AG04450 (cell line): ENCODE measurements around the gene MYO1F. TPM values are rescaled to one million over a fixed set of nuclear protein-coding genes. Genes with fewer than 3 reads are reported as not detected.

ENCODE experiments used
- CTCF ChIA-PET: fragments of 300-600, 350-600 bp; formaldehyde crosslinking; extraction: SDS; loops from one replicate; lab custom pipeline; 2022; ENCODE audit warnings: antibody characterized with exemption, inconsistent platforms; lab: Charles Lee
- POLR2A ChIA-PET: fragments of 350-600 bp; formaldehyde crosslinking; extraction: SDS; loops from one replicate; lab custom pipeline; 2021; ENCODE audit warnings: antibody characterized with exemption, inconsistent platforms; lab: Yijun Ruan, JAX
- DNase-seq: peaks from one replicate; pipeline ENCODE4 v3.0.0-alpha.2; 2011; ENCODE audit warnings: low read depth, low spot score
- H3K27ac ChIP-seq: one replicate; pipeline ENCODE4 v1.5.1; 2012; ENCODE audit warnings: low read depth, low read length, control low read depth
- H3K27me3 ChIP-seq: one replicate; pipeline ENCODE4 v1.6.0; 2012; ENCODE audit warnings: low read length; ENCODE audit not compliant: control insufficient read depth, insufficient read depth
- H3K4me3 ChIP-seq: 2 replicates; pipeline ENCODE4 v1.5.1; 2011; ENCODE audit warnings: mild to moderate bottlenecking, low read depth, low read length, control low read depth
- H3K9me3 ChIP-seq: 2 replicates; pipeline ENCODE4 v1.5.1; 2012; ENCODE audit warnings: low read length; ENCODE audit not compliant: control insufficient read depth, insufficient read depth
- polyA plus RNA-seq: library from polyadenylated mRNA; depleted of rRNA; stranded (reverse); fragments of >200 nt; gene quantifications from 2 replicates; pipeline ENCODE4 v1.2.3, GENCODE V29; 2011
- TF ChIP-seq, protein P1 (sequence below): IDR thresholded peaks from 2 replicates; pipeline ENCODE4 v1.5.1; 2011; ENCODE audit warnings: low read depth, low read length, control low read depth, inconsistent platforms

Gene MYO1F
- polyA plus RNA-seq, 1 experiment, result 0.10 TPM

DNA sequence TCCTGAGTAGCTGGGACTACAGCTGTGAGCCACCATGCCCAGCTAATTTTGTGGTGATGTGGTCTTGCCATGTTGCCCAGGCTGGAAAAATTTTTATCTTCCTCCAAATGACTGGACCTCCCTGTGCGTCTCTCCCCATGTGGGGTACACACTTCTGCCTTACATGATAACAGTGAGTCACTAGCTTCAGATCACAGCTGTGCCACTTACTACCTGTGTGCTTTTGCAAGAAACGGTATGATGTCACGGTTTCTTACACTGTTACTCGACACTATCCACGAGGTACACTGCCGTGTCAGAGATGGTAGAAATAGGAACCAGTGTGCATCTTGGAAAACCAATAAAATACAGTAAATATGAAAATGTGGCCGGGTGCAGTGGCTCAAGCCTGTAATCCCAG, 45.8 kb downstream of the MYO1F start:
- ChIA-PET CTCF (interaction anchor here (1.1 to 2.0 kb wide), 2 partner anchors 49 to 118 kb away, joined by 4 to 11 read pairs; partner anchors contain the start of gene MARCHF2), POLR2A (no interaction called here)
- no peak for DNase-seq
- Histone ChIP-seq H3K27ac (no peak overlapping the region), H3K4me3 (no peak overlapping the region), H3K9me3 (peaks cover 5% of the 10 kb centered on the region; the same call in 1 of the 2 replicates), H3K27me3 (no peaks in the 10 kb centered on the region)
- TF ChIP-seq, protein P1, sequence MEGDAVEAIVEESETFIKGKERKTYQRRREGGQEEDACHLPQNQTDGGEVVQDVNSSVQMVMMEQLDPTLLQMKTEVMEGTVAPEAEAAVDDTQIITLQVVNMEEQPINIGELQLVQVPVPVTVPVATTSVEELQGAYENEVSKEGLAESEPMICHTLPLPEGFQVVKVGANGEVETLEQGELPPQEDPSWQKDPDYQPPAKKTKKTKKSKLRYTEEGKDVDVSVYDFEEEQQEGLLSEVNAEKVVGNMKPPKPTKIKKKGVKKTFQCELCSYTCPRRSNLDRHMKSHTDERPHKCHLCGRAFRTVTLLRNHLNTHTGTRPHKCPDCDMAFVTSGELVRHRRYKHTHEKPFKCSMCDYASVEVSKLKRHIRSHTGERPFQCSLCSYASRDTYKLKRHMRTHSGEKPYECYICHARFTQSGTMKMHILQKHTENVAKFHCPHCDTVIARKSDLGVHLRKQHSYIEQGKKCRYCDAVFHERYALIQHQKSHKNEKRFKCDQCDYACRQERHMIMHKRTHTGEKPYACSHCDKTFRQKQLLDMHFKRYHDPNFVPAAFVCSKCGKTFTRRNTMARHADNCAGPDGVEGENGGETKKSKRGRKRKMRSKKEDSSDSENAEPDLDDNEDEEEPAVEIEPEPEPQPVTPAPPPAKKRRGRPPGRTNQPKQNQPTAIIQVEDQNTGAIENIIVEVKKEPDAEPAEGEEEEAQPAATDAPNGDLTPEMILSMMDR, result no peak

DNA sequence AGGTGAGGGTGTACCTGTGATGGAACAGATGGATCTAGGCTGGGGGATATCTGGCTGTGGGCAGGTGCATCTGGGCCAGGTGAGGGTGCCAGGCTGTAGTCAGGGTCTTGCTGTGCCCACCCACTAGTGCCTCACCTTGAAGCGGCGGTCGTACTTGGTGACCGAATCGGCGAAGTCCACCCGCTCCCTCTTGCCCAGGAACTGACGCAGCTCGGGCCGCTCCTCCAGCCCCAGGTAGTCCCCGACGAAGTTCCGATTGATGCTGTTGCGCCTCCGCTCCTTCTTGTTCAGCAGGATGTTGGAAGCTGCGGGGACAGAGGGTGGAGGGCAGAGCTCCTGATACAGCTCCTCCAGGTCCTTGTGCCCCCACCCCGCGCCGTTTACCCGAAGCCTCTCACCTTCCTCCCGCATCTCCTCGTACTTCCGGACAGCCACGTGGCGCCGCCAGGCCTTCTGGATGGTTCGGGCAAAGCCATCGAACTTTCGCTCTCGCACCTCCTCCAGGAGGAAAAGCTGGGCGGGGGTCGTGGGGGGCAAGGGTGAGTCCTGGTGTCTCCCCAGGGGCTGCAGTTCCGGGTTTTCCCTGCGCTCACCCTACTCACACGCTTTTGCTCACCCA, 47.1 kb downstream of the MYO1F start:
- TF ChIP-seq, protein P1, result no peak
- Histone ChIP-seq H3K27ac (no peak overlapping the region), H3K4me3 (no peak overlapping the region), H3K27me3 (no peaks in the 10 kb centered on the region), H3K9me3 (peaks cover 5% of the 10 kb centered on the region; the same call in 1 of the 2 replicates)
- ChIA-PET CTCF (interaction anchor here (1.2 to 1.7 kb wide), 2 partner anchors 51 to 52 kb away, joined by 4 read pairs; no protein-coding TSS in a partner anchor), POLR2A (no interaction called here)
- no peak for DNase-seq

DNA sequence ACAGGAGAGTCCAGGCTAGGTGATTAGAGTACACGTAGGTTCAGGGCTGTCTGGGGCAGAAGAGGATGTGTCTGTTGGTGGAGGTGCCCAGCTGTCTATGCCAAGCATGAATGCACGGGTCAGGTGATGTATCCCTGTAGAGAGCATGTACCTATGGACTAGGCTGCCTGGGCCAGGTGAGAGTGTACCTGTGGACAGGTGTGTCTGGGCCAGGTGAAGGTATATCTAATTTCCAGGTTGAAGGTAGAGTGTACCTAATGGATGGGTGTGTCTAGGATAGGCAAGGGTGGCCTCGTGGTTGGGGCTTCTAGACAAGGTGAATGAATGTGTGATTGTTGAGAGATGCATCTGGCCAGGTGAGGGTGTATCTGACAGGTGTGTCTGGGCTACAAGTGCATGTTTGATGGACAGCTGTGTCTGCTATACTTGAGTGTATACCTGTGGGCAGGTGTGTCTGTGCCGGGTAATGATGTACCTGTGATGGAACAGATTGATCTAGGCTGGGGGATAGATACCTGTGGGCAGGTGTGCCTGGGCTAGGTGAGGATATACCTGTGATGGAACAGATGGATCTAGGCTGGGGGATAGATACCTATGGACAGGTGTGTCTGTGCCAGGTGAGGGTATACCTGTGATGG, 47.8 kb downstream of the MYO1F start:
- DNase-seq, result no peak
- Histone ChIP-seq H3K27me3 (no peaks in the 10 kb centered on the region), H3K9me3 (peaks cover 5% of the 10 kb centered on the region; the same call in 1 of the 2 replicates), H3K27ac (no peak overlapping the region), H3K4me3 (no peak overlapping the region)
- CTCF ChIA-PET, result interaction anchor here (1.7 kb wide), 1 partner anchor 51 kb away, joined by 4 read pairs; no protein-coding TSS in a partner anchor
- POLR2A ChIA-PET, result no interaction called here
- TF ChIP-seq, protein P1, result no peak

- DNase-seq, result no peak
- H3K4me3 ChIP-seq, result no peak overlapping the region
- ChIA-PET CTCF (interaction anchor here (1.7 kb wide), 1 partner anchor 52 kb away, joined by 4 read pairs; no protein-coding TSS in a partner anchor), POLR2A (interaction anchor here (1.3 kb wide), 1 partner anchor 15 kb away, joined by 3 read pairs; the partner anchor contains the start of gene ZNF414)
- TF ChIP-seq, protein P1, result no peak
- H3K9me3 ChIP-seq, result peaks cover 5% of the 10 kb centered on the region; the same call in 1 of the 2 replicates
- H3K27ac ChIP-seq, result no peak overlapping the region
- no peaks in the 10 kb centered on the region for H3K27me3 ChIP-seq
These were observed 48.7 kb downstream of the MYO1F start for GRCh38 chr19:8528500-8528899.
